Lung (tissue), 12 donors: ENCODE results near the gene ASB18. TPM values are rescaled to one million over a fixed set of nuclear protein-coding genes. Genes with fewer than 3 reads are reported as not detected.

ENCODE experiments used
- ATAC-seq: fragments of 200-7000 bp; cut with Tn5 transposase; one replicate; pipeline ENCODE4 v1.9.1; 2020; ENCODE audit warnings: moderate number of reproducible peaks; ENCODE audit not compliant: insufficient read depth, low FRiP score
- DNase-seq, 3 donors: peaks; one replicate each; pipeline ENCODE4 v3.0.0-alpha.2; 2013 to 2017
- H3K27ac ChIP-seq, 2 donors: one replicate each; pipeline ENCODE4 v1.5.1; 2013; ENCODE audit warnings: mild to moderate bottlenecking in 2 of 2, moderate library complexity in 2 of 2, control low read depth in 1 of 2, inconsistent platforms in 1 of 2, low read depth in 1 of 2, low read length in 1 of 2
- H3K27me3 ChIP-seq, 3 donors: one replicate each; pipeline ENCODE4 v1.5.1; 2013; ENCODE audit warnings: low read length in 2 of 3; ENCODE audit not compliant: control insufficient read depth in 3 of 3, insufficient read depth in 3 of 3
- H3K36me3 ChIP-seq, 4 donors: one replicate each; pipeline ENCODE4 v1.5.1; 2013; ENCODE audit warnings: low read length in 4 of 4, mild to moderate bottlenecking in 1 of 4, moderate library complexity in 1 of 4; ENCODE audit not compliant: control insufficient read depth in 4 of 4, insufficient read depth in 4 of 4
- H3K4me1 ChIP-seq, 5 donors: one replicate each; pipeline ENCODE4 v1.5.1; 2013; ENCODE audit warnings: low read length in 5 of 5, mild to moderate bottlenecking in 2 of 5, moderate library complexity in 1 of 5; ENCODE audit not compliant: control insufficient read depth in 5 of 5, insufficient read depth in 5 of 5
- H3K4me3 ChIP-seq: one replicate; pipeline ENCODE4 v1.5.1; 2013; ENCODE audit warnings: mild to moderate bottlenecking, control low read depth, moderate library complexity
- H3K9ac ChIP-seq, 2 donors: one replicate each; pipeline ENCODE4 v1.5.1; 2013; ENCODE audit warnings: low read length in 2 of 2, control low read depth in 1 of 2; ENCODE audit not compliant: insufficient read depth in 1 of 2
- H3K9me3 ChIP-seq, 4 donors: one replicate each; pipeline ENCODE4 v1.5.1; 2013; ENCODE audit warnings: low read length in 3 of 4, mild to moderate bottlenecking in 1 of 4, moderate library complexity in 1 of 4; ENCODE audit not compliant: control insufficient read depth in 4 of 4, insufficient read depth in 3 of 4
- CTCF ChIP-seq: IDR thresholded peaks from 2 replicates; pipeline ENCODE4 v1.5.1; 2012; ENCODE audit warnings: mild to moderate bottlenecking; ENCODE audit errors: control extremely low read depth, extremely low read depth
- WGBS, 2 donors: extraction: QIAGEN DNeasy Blood & Tissue Kit; methylation state at CpG; one replicate each; pipeline ENCODE4 v1.1.7; 2013; 5-methylcytosine and 5-hydroxymethylcytosine counted together
- polyA plus RNA-seq, 2 donors: library from polyadenylated mRNA; stranded (reverse); fragments of 200-250 nt; gene quantifications; one replicate each; pipeline ENCODE4 v1.2.1, GENCODE V29; 2013
- total RNA-seq, 2 donors: library from RNA; depleted of rRNA in 1 of 2; stranded (reverse); fragments of >200 nt in 1 of 2; gene quantifications; one replicate each; pipeline ENCODE4 v1.2.1, GENCODE V29; 2014 to 2021
- donor health status: control.
- donor health status: control.
- donor health status: Bipolar disorder and iron deficiency.
- donor health status: healthy.
- donor health status: DM: yes; HTN: yes; CAD: no.

ASB18 gene
- total and polyA plus RNA-seq, 4 donors: not detected

DNA sequence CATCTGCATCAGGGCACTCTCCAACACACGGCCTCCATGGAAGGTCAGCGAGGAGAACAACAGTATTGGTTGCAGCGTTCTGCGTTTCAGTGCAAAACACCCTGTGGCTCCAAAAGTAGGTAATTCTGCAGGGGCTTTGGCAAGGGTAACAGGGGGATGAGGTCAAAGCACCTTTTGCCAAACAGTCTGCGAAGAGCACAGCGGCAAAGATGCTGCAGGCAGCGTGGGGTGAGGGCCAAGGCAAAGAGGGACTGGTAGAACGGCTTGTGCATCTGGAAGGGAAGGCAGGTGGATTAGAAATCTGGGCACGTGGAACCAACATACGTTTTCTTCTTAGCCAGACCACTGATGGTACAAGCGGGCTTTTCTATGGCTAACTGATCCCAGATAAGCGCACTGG lies 69.4 kb downstream of the ASB18 start:
- no peak overlapping the region for H3K27ac ChIP-seq
- DNase-seq: no peak
- TF ChIP-seq CTCF: no peak
- no peak overlapping the region for H3K4me3 ChIP-seq
- H3K9ac ChIP-seq: no peak overlapping the region
- no peak for ATAC-seq
- no peaks in the 10 kb centered on the region for H3K4me1 ChIP-seq
- H3K36me3 ChIP-seq: no peaks in the 10 kb centered on the region
- WGBS, 2 donors: 87 to 88% methylated on average over 12 of the region's 12 CpGs
- no peaks in the 10 kb centered on the region for H3K9me3 ChIP-seq
- no peaks in the 10 kb centered on the region for H3K27me3 ChIP-seq

DNA sequence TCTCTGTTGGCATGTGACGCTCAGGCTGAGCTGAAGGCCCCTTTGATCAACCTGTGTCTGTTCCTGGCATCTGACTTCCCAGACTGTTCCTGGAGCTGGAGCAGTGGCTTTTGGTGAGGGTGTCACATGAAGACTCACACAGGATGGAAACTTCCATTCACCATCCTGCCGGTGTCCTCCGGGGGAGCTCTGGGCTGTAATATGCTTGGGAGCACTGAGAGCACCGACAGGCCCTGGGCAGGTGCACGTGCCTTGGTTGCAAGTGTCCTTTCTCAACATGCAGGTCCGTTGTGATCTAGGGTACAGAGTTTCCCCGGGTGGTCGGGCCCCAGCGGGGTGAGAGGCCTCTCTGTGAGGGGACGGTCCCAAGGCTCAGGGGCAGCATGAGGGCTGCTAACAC lies 71.2 kb downstream of the ASB18 start:
- Histone ChIP-seq H3K9ac (no peak overlapping the region), H3K27ac (no peak overlapping the region), H3K27me3 (no peaks in the 10 kb centered on the region), H3K9me3 (no peaks in the 10 kb centered on the region), H3K36me3 (no peaks in the 10 kb centered on the region), H3K4me1 (no peaks in the 10 kb centered on the region), H3K4me3 (no peak overlapping the region)
- DNase-seq (no peak), ATAC-seq (no peak)
- WGBS, 2 donors: 81 to 82% methylated on average over 10 of the region's 10 CpGs
- no peak for TF ChIP-seq CTCF

DNA sequence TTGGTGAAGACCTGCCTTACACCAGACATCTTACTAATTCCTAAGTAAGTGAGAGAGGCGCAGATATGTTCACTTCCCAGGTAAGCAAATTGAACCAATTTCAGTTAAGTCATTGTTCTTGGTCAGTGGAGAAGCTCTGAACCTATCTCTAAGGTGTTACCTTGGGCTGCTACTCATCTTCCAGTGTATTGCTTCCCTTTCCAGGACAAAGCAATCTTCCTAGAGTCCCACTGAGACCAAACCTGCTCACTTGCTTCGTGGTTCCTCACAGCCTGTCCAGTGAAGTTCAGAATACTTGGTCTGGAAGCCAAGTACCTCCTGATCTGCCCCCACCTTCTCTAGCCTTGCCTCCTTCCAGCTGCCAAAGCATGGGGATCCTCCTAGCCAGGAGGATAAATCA lies 73.5 kb downstream of the ASB18 start:
- WGBS, 2 donors: 94 to 98% methylated on average over 2 of the region's 2 CpGs

More for the DNA sequence above, 73.5 kb downstream of the ASB18 start:
- no peak overlapping the region for H3K4me3 ChIP-seq
- H3K27ac ChIP-seq: no peak overlapping the region
- H3K9me3 ChIP-seq: no peaks in the 10 kb centered on the region
- ATAC-seq (no peak), DNase-seq (no peak)
- no peaks in the 10 kb centered on the region for H3K4me1 ChIP-seq
- TF ChIP-seq CTCF: no peak
- no peaks in the 10 kb centered on the region for H3K36me3 ChIP-seq
- H3K9ac ChIP-seq: no peak overlapping the region
- no peaks in the 10 kb centered on the region for H3K27me3 ChIP-seq
